ENCODE data around the gene MAPK11.

DNA sequence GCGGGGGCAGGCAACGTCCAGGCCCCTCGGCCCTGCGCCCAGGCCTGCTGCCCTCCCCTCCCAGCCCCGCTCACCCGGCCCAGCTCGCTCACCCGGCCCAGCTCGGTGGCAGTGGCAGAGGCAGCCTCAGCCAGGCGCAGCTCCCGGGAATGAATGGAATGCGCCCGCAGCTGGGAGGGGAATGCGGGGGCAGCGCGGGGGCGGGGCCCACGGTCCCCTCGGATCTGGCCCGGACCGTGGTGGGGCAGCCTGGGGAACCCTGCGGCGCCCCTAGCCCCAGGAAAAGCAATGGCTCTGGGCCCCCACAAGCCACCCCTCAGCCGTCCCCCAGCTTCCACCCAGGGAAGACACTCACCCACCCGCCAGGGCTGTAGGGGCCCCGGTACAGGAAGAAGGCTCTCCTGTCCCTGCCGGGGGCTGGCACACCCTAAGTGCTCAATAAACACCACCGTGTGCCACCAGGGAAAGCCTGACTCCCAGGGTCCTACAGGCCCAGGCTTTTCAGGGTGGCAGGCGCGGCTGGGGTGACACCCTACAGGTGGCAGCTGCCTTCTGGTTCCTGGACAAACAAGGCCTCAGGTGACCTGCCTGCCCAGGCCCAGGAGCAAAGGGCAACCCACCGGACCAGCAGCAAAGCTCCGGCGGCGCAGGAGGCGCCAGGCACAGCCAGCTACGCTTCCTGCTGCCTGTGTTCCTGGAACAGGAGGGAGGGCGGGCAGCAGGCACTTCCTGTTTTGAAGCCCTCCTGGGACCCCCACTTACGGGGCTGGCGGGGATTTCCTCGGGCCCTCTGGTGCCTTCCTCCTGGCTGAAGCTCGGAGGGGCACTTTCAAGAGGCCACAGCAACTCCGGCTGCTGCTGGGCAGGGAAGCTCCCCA is 23.5 kb upstream of the MAPK11 start:
- TF ChIP-seq, protein P1, sequence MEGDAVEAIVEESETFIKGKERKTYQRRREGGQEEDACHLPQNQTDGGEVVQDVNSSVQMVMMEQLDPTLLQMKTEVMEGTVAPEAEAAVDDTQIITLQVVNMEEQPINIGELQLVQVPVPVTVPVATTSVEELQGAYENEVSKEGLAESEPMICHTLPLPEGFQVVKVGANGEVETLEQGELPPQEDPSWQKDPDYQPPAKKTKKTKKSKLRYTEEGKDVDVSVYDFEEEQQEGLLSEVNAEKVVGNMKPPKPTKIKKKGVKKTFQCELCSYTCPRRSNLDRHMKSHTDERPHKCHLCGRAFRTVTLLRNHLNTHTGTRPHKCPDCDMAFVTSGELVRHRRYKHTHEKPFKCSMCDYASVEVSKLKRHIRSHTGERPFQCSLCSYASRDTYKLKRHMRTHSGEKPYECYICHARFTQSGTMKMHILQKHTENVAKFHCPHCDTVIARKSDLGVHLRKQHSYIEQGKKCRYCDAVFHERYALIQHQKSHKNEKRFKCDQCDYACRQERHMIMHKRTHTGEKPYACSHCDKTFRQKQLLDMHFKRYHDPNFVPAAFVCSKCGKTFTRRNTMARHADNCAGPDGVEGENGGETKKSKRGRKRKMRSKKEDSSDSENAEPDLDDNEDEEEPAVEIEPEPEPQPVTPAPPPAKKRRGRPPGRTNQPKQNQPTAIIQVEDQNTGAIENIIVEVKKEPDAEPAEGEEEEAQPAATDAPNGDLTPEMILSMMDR (IDR thresholded peaks at IDR 0.05) = peak in 2 of 6 experiments; percentile 16 to 27
- no peak for TF ChIP-seq POLR2A (IDR thresholded peaks at IDR 0.05)

All from esophagus squamous epithelium (tissue), 4 donors.